AG08396 (cell line): Measurements from ENCODE around the gene PRCD.

Experiments
- DNase-seq: peaks from one replicate; pipeline ENCODE4 v3.0.0; 2012; ENCODE audit warnings: low spot score, mixed read lengths

The PRCD gene

GRCh38 chr17:76570877-76571471 lies 31.1 kb downstream of the PRCD start:
- DNase-seq, result no peak

GRCh38 chr17:76572201-76572910 lies 32.5 kb downstream of the PRCD start:
- DNase-seq, result no peak

GRCh38 chr17:76573096-76573495 lies 33.3 kb downstream of the PRCD start:
- no peak for DNase-seq

GRCh38 chr17:76574166-76574565 lies 34.3 kb downstream of the PRCD start:
- no peak for DNase-seq

GRCh38 chr17:76575570-76575969 lies 35.7 kb downstream of the PRCD start:
- DNase-seq, result no peak

- DNase-seq, result no peak
These were observed 36.3 kb downstream of the PRCD start for GRCh38 chr17:76576189-76576588.

GRCh38 chr17:76577876-76578275 lies 38.0 kb downstream of the PRCD start:
- no peak for DNase-seq

- no peak for DNase-seq
These were observed 38.5 kb downstream of the PRCD start for GRCh38 chr17:76578376-76578775.

- DNase-seq, result no peak
These were observed 39.4 kb downstream of the PRCD start for GRCh38 chr17:76579281-76579680.

- no peak for DNase-seq
These were observed 41.7 kb downstream of the PRCD start for GRCh38 chr17:76581515-76581914.

GRCh38 chr17:76582660-76583059 lies 42.8 kb downstream of the PRCD start:
- DNase-seq, result no peak

- no peak for DNase-seq
These were observed 44.7 kb downstream of the PRCD start for GRCh38 chr17:76584427-76585032.

GRCh38 chr17:76585033-76585648 lies 45.3 kb downstream of the PRCD start:
- peak; percentile 44 for DNase-seq

GRCh38 chr17:76585649-76586593 lies 46.1 kb downstream of the PRCD start, which contains the start of gene ST6GALNAC2:
Gene ST6GALNAC2, minus strand, starts transcription at chr17:76585860. Its CDS starts 52 bp downstream, at chr17:76585808.
- DNase-seq, result peak; percentile 76

GRCh38 chr17:76586741-76587487 lies 47.1 kb downstream of the PRCD start:
- DNase-seq, result no peak

- DNase-seq, result no peak
These were observed 48.3 kb downstream of the PRCD start for GRCh38 chr17:76588182-76588581.

GRCh38 chr17:76593384-76593826 lies 53.6 kb downstream of the PRCD start:
- DNase-seq, result no peak

- no peak for DNase-seq
These were observed 54.1 kb downstream of the PRCD start for GRCh38 chr17:76593959-76594358.

- no peak for DNase-seq
These were observed 54.8 kb downstream of the PRCD start for GRCh38 chr17:76594690-76595089.
